Mesendoderm (in vitro differentiated cells): ENCODE measurements around the gene ITIH5.
A peak's percentile ranks its signal among the peaks of the same experiment; 100 is the strongest.

Experiments used
- DNase-seq: peaks from one replicate; pipeline ENCODE4 v3.0.0; 2013
- H2AK5ac ChIP-seq: 2 replicates; pipeline ENCODE4 v1.6.1; 2013; ENCODE audit warnings: low read length, inconsistent platforms
- H2BK120ac ChIP-seq: 2 replicates; pipeline ENCODE4 v1.6.1; 2013; ENCODE audit warnings: low read depth, mild to moderate bottlenecking, low read length, moderate library complexity, mixed read lengths
- H2BK15ac ChIP-seq: replicated peaks from 2 replicates; pipeline ENCODE4 v1.6.1; 2013; ENCODE audit warnings: low read depth, mild to moderate bottlenecking, moderate library complexity
- H2BK5ac ChIP-seq: 2 replicates; pipeline ENCODE4 v1.6.1; 2013; ENCODE audit warnings: low read length, inconsistent platforms
- H3K18ac ChIP-seq: 2 replicates; pipeline ENCODE4 v1.6.1; 2013; ENCODE audit warnings: mild to moderate bottlenecking, low read length, mixed read lengths
- H3K23ac ChIP-seq: one replicate; pipeline ENCODE4 v1.6.1; 2013; ENCODE audit warnings: low read length
- H3K27ac ChIP-seq: 2 replicates; pipeline ENCODE4 v1.5.1; 2013; ENCODE audit warnings: low read depth, mild to moderate bottlenecking, inconsistent platforms, low read length, moderate library complexity
- H3K27me3 ChIP-seq: 2 replicates; pipeline ENCODE4 v1.6.1; 2013; ENCODE audit warnings: low read length, control low read depth, mild to moderate bottlenecking, inconsistent platforms; ENCODE audit not compliant: insufficient read depth, poor library complexity
- H3K36me3 ChIP-seq: 2 replicates; pipeline ENCODE4 v1.6.1; 2013; ENCODE audit warnings: low read length, inconsistent platforms; ENCODE audit not compliant: control insufficient read depth, insufficient read depth
- H3K4ac ChIP-seq: one replicate; pipeline ENCODE4 v1.6.1; 2013; ENCODE audit warnings: low read depth, mild to moderate bottlenecking, low read length, moderate library complexity
- H3K4me1 ChIP-seq: 2 replicates; pipeline ENCODE4 v1.6.1; 2013; ENCODE audit warnings: low read depth, low read length, inconsistent platforms; ENCODE audit not compliant: control insufficient read depth
- H3K4me2 ChIP-seq: 2 replicates; pipeline ENCODE4 v1.6.1; 2013; ENCODE audit warnings: low read length
- H3K4me3 ChIP-seq: 2 replicates; pipeline ENCODE4 v1.5.1; 2013; ENCODE audit warnings: mild to moderate bottlenecking, low read length
- H3K56ac ChIP-seq: one replicate; pipeline ENCODE4 v1.6.1; 2013; ENCODE audit warnings: low read length
- H3K79me1 ChIP-seq: 2 replicates; pipeline ENCODE4 v1.6.1; 2013; ENCODE audit warnings: low read length, inconsistent platforms
- H3K79me2 ChIP-seq: 2 replicates; pipeline ENCODE4 v1.6.1; 2013; ENCODE audit warnings: mild to moderate bottlenecking, low read length; ENCODE audit not compliant: control insufficient read depth, insufficient read depth
- H3K9ac ChIP-seq: 2 replicates; pipeline ENCODE4 v1.6.1; 2013; ENCODE audit warnings: low read length, inconsistent platforms
- H4K5ac ChIP-seq: one replicate; pipeline ENCODE4 v1.6.1; 2013; ENCODE audit warnings: low read length
- H4K8ac ChIP-seq: one replicate; pipeline ENCODE4 v1.6.1; 2013; ENCODE audit warnings: low read depth, mild to moderate bottlenecking, control low read depth, low read length, moderate library complexity
- WGBS: extraction: QIAGEN DNeasy Blood & Tissue Kit; methylation state at CpG from one replicate; pipeline ENCODE4 v1.1.7; 2013; ENCODE audit warnings: low lambda C conversion rate, missing lambda C conversion rate; ENCODE audit not compliant: insufficient coverage; ENCODE audit errors: extremely low coverage; 5-methylcytosine and 5-hydroxymethylcytosine counted together

The ITIH5 gene

DNA sequence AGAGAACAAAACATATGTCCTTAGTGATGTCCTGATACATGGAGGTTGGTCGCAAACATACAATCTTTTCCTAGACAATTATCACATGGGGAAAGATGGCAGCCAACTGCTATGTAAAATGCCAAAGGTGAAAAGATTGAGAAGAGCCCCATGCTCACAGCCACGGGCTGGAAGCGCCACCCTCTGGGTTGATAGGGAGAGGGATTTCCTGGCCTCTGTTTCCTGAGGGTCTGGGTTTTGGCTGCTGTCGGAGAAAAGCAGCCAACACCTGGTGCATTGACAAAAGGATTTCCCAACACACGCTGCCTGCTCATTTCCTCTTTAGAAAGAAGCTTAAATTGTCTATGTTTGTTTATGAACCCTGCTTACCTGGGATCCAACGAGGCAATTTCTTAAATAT is 43.8 kb downstream of the ITIH5 start:
- Histone ChIP-seq H3K4me3 (no peak overlapping the region), H3K18ac (no peak overlapping the region), H3K27ac (no peak overlapping the region), H2AK5ac (no peak overlapping the region), H4K8ac (no peak overlapping the region), H4K5ac (no peak overlapping the region), H3K79me2 (no peaks in the 10 kb centered on the region), H3K79me1 (no peaks in the 10 kb centered on the region), H3K4ac (no peak overlapping the region), H3K56ac (no peak overlapping the region), H2BK120ac (no peak overlapping the region), H2BK15ac (no peak overlapping the region), H3K36me3 (no peaks in the 10 kb centered on the region), H3K27me3 (no peaks in the 10 kb centered on the region), H3K4me2 (no peak overlapping the region), H3K23ac (no peak overlapping the region), H3K9ac (no peak overlapping the region), H3K4me1 (peaks cover 3% of the 10 kb centered on the region), H2BK5ac (no peak overlapping the region)
- WGBS: no CpG with 5 or more reads among the region's 6 CpGs
- DNase-seq: peak; percentile 81

DNA sequence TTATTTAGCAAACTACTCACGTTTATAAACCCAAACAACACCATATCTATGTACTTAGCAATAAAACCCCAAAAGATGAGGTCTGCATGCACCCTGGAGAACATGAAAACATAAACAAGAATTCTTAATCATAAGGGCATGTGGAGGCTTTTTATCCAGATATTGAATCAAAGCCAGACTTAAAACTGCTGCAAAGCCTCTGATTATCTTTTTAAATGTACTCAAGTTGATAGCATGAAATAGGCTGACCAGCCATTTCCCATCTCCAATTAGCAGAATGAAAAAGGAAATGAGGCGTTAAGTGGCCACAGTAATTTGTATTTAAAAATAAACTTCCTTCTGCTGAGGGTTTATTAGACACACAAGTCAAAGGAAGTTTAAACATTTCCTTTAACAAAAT is 48.3 kb downstream of the ITIH5 start:
- peak; percentile 19 for DNase-seq
- Histone ChIP-seq H3K56ac (no peak overlapping the region), H3K4me2 (no peak overlapping the region), H3K4me1 (peaks cover 3% of the 10 kb centered on the region), H3K27me3 (no peaks in the 10 kb centered on the region), H2BK15ac (no peak overlapping the region), H3K9ac (no peak overlapping the region), H3K79me2 (no peaks in the 10 kb centered on the region), H3K4ac (no peak overlapping the region), H4K8ac (no peak overlapping the region), H4K5ac (no peak overlapping the region), H3K23ac (no peak overlapping the region), H3K36me3 (no peaks in the 10 kb centered on the region), H2AK5ac (no peak overlapping the region), H2BK5ac (no peak overlapping the region), H2BK120ac (no peak overlapping the region), H3K79me1 (no peaks in the 10 kb centered on the region), H3K4me3 (no peak overlapping the region), H3K18ac (no peak overlapping the region), H3K27ac (no peak overlapping the region)
- no CpG with 5 or more reads among the region's 2 CpGs for WGBS

GRCh38 chr10:7611909-7612308 is 54.9 kb downstream of the ITIH5 start:
- DNase-seq: no peak
- H2BK15ac ChIP-seq: no peak overlapping the region
- H4K8ac ChIP-seq: no peak overlapping the region
- no peak overlapping the region for H3K18ac ChIP-seq
- no peaks in the 10 kb centered on the region for H3K4me1 ChIP-seq
- no peak overlapping the region for H3K4ac ChIP-seq
- no peak overlapping the region for H3K9ac ChIP-seq
- H2AK5ac ChIP-seq: no peak overlapping the region
- H3K4me2 ChIP-seq: no peak overlapping the region
- no peaks in the 10 kb centered on the region for H3K79me1 ChIP-seq
- H3K4me3 ChIP-seq: no peak overlapping the region
- H4K5ac ChIP-seq: no peak overlapping the region
- no peak overlapping the region for H2BK5ac ChIP-seq
- no peak overlapping the region for H3K27ac ChIP-seq
- no peaks in the 10 kb centered on the region for H3K79me2 ChIP-seq
- H3K27me3 ChIP-seq: no peaks in the 10 kb centered on the region
- H3K23ac ChIP-seq: no peak overlapping the region
- no peak overlapping the region for H2BK120ac ChIP-seq
- no CpG with 5 or more reads among the region's 3 CpGs for WGBS
- H3K36me3 ChIP-seq: no peaks in the 10 kb centered on the region
- H3K56ac ChIP-seq: no peak overlapping the region

DNA sequence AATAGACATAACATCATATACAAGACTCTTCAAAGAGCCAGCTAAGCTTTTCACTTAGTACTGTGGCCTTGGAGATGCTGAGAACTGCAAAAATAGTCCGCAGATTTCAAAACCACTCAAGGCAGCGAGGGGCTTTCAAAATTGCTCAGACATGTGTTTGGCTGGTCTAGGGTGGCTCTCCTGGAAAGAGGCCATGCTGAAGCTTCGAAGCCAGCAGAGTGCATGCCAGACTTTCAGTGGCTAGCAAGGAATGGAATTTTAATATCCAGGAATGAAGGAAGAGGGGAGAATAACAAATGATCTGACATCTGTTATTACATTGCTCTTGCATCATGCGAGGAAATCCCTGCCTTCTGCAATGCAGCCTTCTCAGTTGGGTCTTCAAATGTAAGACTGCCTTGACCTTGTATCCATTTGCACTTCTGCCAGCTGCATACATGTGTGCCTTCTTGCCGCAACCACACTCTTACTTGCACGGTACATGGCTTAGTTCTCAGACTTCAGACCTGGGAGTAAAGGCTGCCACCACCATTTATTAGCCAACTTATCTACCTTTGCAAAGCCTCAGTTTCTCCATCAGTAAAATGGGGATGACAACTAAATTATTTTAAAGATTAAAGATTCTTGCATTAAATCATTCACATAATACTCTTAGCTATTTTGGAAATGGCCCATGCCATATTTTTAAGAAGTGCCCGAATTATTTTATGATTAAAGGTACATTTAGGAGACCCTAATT is 55.9 kb downstream of the ITIH5 start:
- Histone ChIP-seq H3K4me1 (peaks cover 1% of the 10 kb centered on the region), H3K18ac (peak overlapping the region; percentile 14), H3K79me1 (no peaks in the 10 kb centered on the region), H3K79me2 (no peaks in the 10 kb centered on the region), H3K23ac (no peak overlapping the region), H3K27ac (no peak overlapping the region), H4K5ac (no peak overlapping the region), H3K4me3 (no peak overlapping the region), H2BK5ac (no peak overlapping the region), H4K8ac (no peak overlapping the region), H2AK5ac (no peak overlapping the region), H2BK120ac (no peak overlapping the region), H3K4me2 (no peak overlapping the region), H3K56ac (no peak overlapping the region), H3K4ac (no peak overlapping the region), H3K36me3 (no peaks in the 10 kb centered on the region), H3K9ac (no peak overlapping the region), H3K27me3 (no peaks in the 10 kb centered on the region), H2BK15ac (no peak overlapping the region)
- no CpG with 5 or more reads among the region's 7 CpGs for WGBS
- peak; percentile 47 for DNase-seq

GRCh38 chr10:7610026-7610425 is 56.7 kb downstream of the ITIH5 start:
- Histone ChIP-seq H3K36me3 (no peaks in the 10 kb centered on the region), H3K27ac (no peak overlapping the region), H3K4me2 (no peak overlapping the region), H3K79me1 (no peaks in the 10 kb centered on the region), H3K4me1 (peaks cover 2% of the 10 kb centered on the region), H2BK15ac (no peak overlapping the region), H3K27me3 (no peaks in the 10 kb centered on the region), H3K79me2 (no peaks in the 10 kb centered on the region), H3K4me3 (no peak overlapping the region), H4K5ac (no peak overlapping the region), H3K56ac (no peak overlapping the region), H4K8ac (no peak overlapping the region), H3K23ac (no peak overlapping the region), H2BK5ac (no peak overlapping the region), H3K18ac (no peak overlapping the region), H3K9ac (no peak overlapping the region), H2BK120ac (no peak overlapping the region), H2AK5ac (no peak overlapping the region), H3K4ac (no peak overlapping the region)
- no CpG with 5 or more reads among the region's 3 CpGs for WGBS
- DNase-seq: no peak

DNA sequence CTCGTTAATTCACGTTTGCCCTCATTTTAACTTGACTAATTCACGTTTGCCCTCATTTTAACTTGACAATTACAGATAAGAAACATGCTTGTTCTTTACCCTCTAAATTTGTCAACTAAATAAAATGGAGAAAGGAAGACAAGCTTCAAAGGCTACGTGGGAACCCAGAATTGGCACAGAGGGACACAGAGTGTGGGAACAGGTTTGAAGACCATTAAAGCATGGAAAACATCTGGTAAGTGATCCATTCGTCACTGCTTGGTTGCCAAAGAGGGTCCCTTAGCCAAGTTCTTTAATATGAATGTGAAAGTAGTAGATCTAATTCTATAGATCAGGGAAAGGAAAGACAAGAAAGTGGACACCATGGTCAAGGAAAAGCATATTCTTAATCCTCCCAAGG is 57.2 kb downstream of the ITIH5 start:
- H4K5ac ChIP-seq: no peak overlapping the region
- H3K4me1 ChIP-seq: peaks cover 2% of the 10 kb centered on the region
- no peak overlapping the region for H2BK120ac ChIP-seq
- H3K18ac ChIP-seq: no peak overlapping the region
- H2BK5ac ChIP-seq: no peak overlapping the region
- H3K4ac ChIP-seq: no peak overlapping the region
- H3K23ac ChIP-seq: no peak overlapping the region
- H3K9ac ChIP-seq: no peak overlapping the region
- no peaks in the 10 kb centered on the region for H3K27me3 ChIP-seq
- no peak overlapping the region for H3K4me2 ChIP-seq
- H3K36me3 ChIP-seq: no peaks in the 10 kb centered on the region
- H2AK5ac ChIP-seq: no peak overlapping the region
- H4K8ac ChIP-seq: no peak overlapping the region
- no peak for DNase-seq
- H3K79me1 ChIP-seq: no peaks in the 10 kb centered on the region
- WGBS: no CpG with 5 or more reads among the region's 5 CpGs
- H3K4me3 ChIP-seq: no peak overlapping the region
- H3K79me2 ChIP-seq: no peaks in the 10 kb centered on the region
- no peak overlapping the region for H3K56ac ChIP-seq
- no peak overlapping the region for H3K27ac ChIP-seq
- no peak overlapping the region for H2BK15ac ChIP-seq
